Osteocyte (in vitro differentiated cells): ENCODE measurements around the gene AP5Z1. TPM values are rescaled to one million over a fixed set of nuclear protein-coding genes. Genes with fewer than 3 reads are reported as not detected.

Experiments
- DNase-seq: peaks from one replicate; pipeline ENCODE4 v3.0.0; 2021; ENCODE audit warnings: mixed read lengths; ENCODE audit not compliant: unreplicated experiment; ENCODE audit errors: extremely low spot score
- H3K27ac Mint-ChIP-seq: one replicate; pipeline ENCODE4 v1.8.0; 2021; ENCODE audit warnings: mild to moderate bottlenecking, mixed read lengths; ENCODE audit not compliant: unreplicated experiment
- H3K27me3 Mint-ChIP-seq: one replicate; pipeline ENCODE4 v1.8.0; 2021; ENCODE audit warnings: mixed read lengths; ENCODE audit not compliant: unreplicated experiment
- H3K36me3 Mint-ChIP-seq: one replicate; pipeline ENCODE4 v1.8.0; 2021; ENCODE audit warnings: mixed read lengths; ENCODE audit not compliant: unreplicated experiment
- H3K4me1 Mint-ChIP-seq: one replicate; pipeline ENCODE4 v1.8.0; 2021; ENCODE audit warnings: mixed read lengths; ENCODE audit not compliant: unreplicated experiment
- H3K4me3 Mint-ChIP-seq: one replicate; pipeline ENCODE4 v1.8.0; 2021; ENCODE audit warnings: mild to moderate bottlenecking, moderate library complexity, mixed read lengths; ENCODE audit not compliant: unreplicated experiment
- H3K9me3 Mint-ChIP-seq: one replicate; pipeline ENCODE4 v1.8.0; 2021; ENCODE audit warnings: mixed read lengths; ENCODE audit not compliant: unreplicated experiment
- CTCF ChIP-seq: fragments of 200-600 bp; sonication (generic); IDR thresholded peaks from 2 replicates; pipeline ENCODE4 v1.5.0; 2021; ENCODE audit warnings: antibody characterized with exemption, mild to moderate bottlenecking, moderate library complexity
- total RNA-seq: library from RNA; stranded (reverse); gene quantifications from 2 replicates; pipeline ENCODE4 v1.2.1, GENCODE V29; 2021

Gene AP5Z1
- total RNA-seq, 1 donor from 2014 or later: 50.2 TPM

GRCh38 chr7:4825081-4825480 is 49.7 kb downstream of the AP5Z1 start:
- Mint-ChIP-seq H3K4me1 (no peaks in the 10 kb centered on the region), H3K27ac (no peak overlapping the region), H3K27me3 (no peaks in the 10 kb centered on the region), H3K9me3 (no peaks in the 10 kb centered on the region), H3K36me3 (peaks cover 2% of the 10 kb centered on the region), H3K4me3 (no peak overlapping the region)
- no peak for TF ChIP-seq CTCF
- DNase-seq: no peak

GRCh38 chr7:4828720-4829383 is 53.4 kb downstream of the AP5Z1 start:
- Mint-ChIP-seq H3K9me3 (no peaks in the 10 kb centered on the region), H3K4me1 (peaks cover 9% of the 10 kb centered on the region), H3K27ac (no peak overlapping the region), H3K4me3 (no peak overlapping the region), H3K27me3 (no peaks in the 10 kb centered on the region), H3K36me3 (peaks cover 2% of the 10 kb centered on the region)
- DNase-seq: no peak
- no peak for TF ChIP-seq CTCF

GRCh38 chr7:4830176-4830575 is 54.8 kb downstream of the AP5Z1 start:
- DNase-seq: no peak
- H3K4me1 Mint-ChIP-seq: peaks cover 9% of the 10 kb centered on the region
- no peak overlapping the region for H3K27ac Mint-ChIP-seq
- H3K9me3 Mint-ChIP-seq: no peaks in the 10 kb centered on the region
- H3K27me3 Mint-ChIP-seq: no peaks in the 10 kb centered on the region
- TF ChIP-seq CTCF: peak; percentile 67
- H3K4me3 Mint-ChIP-seq: no peak overlapping the region
- H3K36me3 Mint-ChIP-seq: peaks cover 2% of the 10 kb centered on the region

GRCh38 chr7:4831723-4832495 is 56.5 kb downstream of the AP5Z1 start:
- no peaks in the 10 kb centered on the region for H3K9me3 Mint-ChIP-seq
- H3K4me1 Mint-ChIP-seq: peaks cover 9% of the 10 kb centered on the region
- no peak overlapping the region for H3K4me3 Mint-ChIP-seq
- no peak overlapping the region for H3K27ac Mint-ChIP-seq
- peaks cover 2% of the 10 kb centered on the region for H3K36me3 Mint-ChIP-seq
- no peak for TF ChIP-seq CTCF
- no peak for DNase-seq
- H3K27me3 Mint-ChIP-seq: no peaks in the 10 kb centered on the region

GRCh38 chr7:4832711-4833110 is 57.3 kb downstream of the AP5Z1 start:
- H3K4me3 Mint-ChIP-seq: no peak overlapping the region
- H3K27ac Mint-ChIP-seq: no peak overlapping the region
- no peaks in the 10 kb centered on the region for H3K27me3 Mint-ChIP-seq
- TF ChIP-seq CTCF: no peak
- H3K4me1 Mint-ChIP-seq: peaks cover 12% of the 10 kb centered on the region
- peaks cover 2% of the 10 kb centered on the region for H3K36me3 Mint-ChIP-seq
- DNase-seq: no peak
- no peaks in the 10 kb centered on the region for H3K9me3 Mint-ChIP-seq
